RCC 7860 (cell line): ENCODE data around the gene FHAD1.
A peak's percentile ranks its signal among the peaks of the same experiment; 100 is the strongest.

Experiments
- DNase-seq: peaks from one replicate; pipeline ENCODE4 v3.0.0-alpha.2; 2015; ENCODE audit warnings: low spot score
- FAIRE-seq: peaks from 2 replicates; lab custom pipeline; 2012; peaks lifted over from hg19 to GRCh38; lab: Jason Lieb, UNC

The FHAD1 gene

GRCh38 chr1:15245593-15246360 is 1.2 kb upstream of the FHAD1 start:
- DNase-seq (no peak), FAIRE-seq (no peak)

GRCh38 chr1:15248216-15248615 is 1.2 kb downstream of the FHAD1 start:
- FAIRE-seq, result no peak
- DNase-seq, result no peak

GRCh38 chr1:15249081-15249480 is 2.1 kb downstream of the FHAD1 start:
- FAIRE-seq, result no peak

GRCh38 chr1:15251857-15252835 is 5.1 kb downstream of the FHAD1 start:
- no peak for FAIRE-seq
- no peak for DNase-seq

More at GRCh38 chr1:15249081-15249480, 2.1 kb downstream of the FHAD1 start:
- no peak for DNase-seq

GRCh38 chr1:15254559-15254958 is 7.5 kb downstream of the FHAD1 start:
- FAIRE-seq (no peak), DNase-seq (no peak)

GRCh38 chr1:15255582-15256149 is 8.6 kb downstream of the FHAD1 start:
- FAIRE-seq (no peak), DNase-seq (no peak)

- no peak for DNase-seq
- FAIRE-seq, result no peak
Measured at GRCh38 chr1:15256584-15256983, 9.6 kb downstream of the FHAD1 start.

- DNase-seq, result no peak
- FAIRE-seq, result no peak
Measured at GRCh38 chr1:15257309-15257708, 10.3 kb downstream of the FHAD1 start.

GRCh38 chr1:15258833-15259621 is 12.0 kb downstream of the FHAD1 start:
- FAIRE-seq, result no peak
- no peak for DNase-seq

GRCh38 chr1:15259622-15260007 is 12.6 kb downstream of the FHAD1 start:
- no peak for FAIRE-seq
- no peak for DNase-seq

GRCh38 chr1:15260418-15261154 is 13.6 kb downstream of the FHAD1 start:
- peak; percentile 65 for DNase-seq
- FAIRE-seq, result peak; percentile 59

- DNase-seq, result peak; percentile 66
Measured at GRCh38 chr1:15261155-15262002, 14.4 kb downstream of the FHAD1 start.

GRCh38 chr1:15262003-15262377 is 15.0 kb downstream of the FHAD1 start:
- no peak for DNase-seq
- FAIRE-seq, result no peak

More at GRCh38 chr1:15261155-15262002, 14.4 kb downstream of the FHAD1 start:
- FAIRE-seq, result no peak

- DNase-seq (no peak), FAIRE-seq (no peak)
Measured at GRCh38 chr1:15262706-15263105, 15.7 kb downstream of the FHAD1 start.

- no peak for FAIRE-seq
- no peak for DNase-seq
Measured at GRCh38 chr1:15264769-15265168, 17.7 kb downstream of the FHAD1 start.

GRCh38 chr1:15271196-15271595 is 24.2 kb downstream of the FHAD1 start:
- DNase-seq (no peak), FAIRE-seq (no peak)

- peak; percentile 75 for DNase-seq
- peak; percentile 76 for FAIRE-seq
Measured at GRCh38 chr1:15272009-15272781, 25.2 kb downstream of the FHAD1 start.

GRCh38 chr1:15272782-15273127 is 25.7 kb downstream of the FHAD1 start:
- FAIRE-seq (no peak), DNase-seq (no peak)
